ENCODE measurements around the gene HSD17B14. TPM values are rescaled to one million over a fixed set of nuclear protein-coding genes. Genes with fewer than 3 reads are reported as not detected.

Gene HSD17B14
- total and polyA plus RNA-seq, 9 of the 15 experiments (the other 6 are each of a cell fraction or from before 2014, with no cell fraction given) = 0.16 TPM; not detected in 8

DNA sequence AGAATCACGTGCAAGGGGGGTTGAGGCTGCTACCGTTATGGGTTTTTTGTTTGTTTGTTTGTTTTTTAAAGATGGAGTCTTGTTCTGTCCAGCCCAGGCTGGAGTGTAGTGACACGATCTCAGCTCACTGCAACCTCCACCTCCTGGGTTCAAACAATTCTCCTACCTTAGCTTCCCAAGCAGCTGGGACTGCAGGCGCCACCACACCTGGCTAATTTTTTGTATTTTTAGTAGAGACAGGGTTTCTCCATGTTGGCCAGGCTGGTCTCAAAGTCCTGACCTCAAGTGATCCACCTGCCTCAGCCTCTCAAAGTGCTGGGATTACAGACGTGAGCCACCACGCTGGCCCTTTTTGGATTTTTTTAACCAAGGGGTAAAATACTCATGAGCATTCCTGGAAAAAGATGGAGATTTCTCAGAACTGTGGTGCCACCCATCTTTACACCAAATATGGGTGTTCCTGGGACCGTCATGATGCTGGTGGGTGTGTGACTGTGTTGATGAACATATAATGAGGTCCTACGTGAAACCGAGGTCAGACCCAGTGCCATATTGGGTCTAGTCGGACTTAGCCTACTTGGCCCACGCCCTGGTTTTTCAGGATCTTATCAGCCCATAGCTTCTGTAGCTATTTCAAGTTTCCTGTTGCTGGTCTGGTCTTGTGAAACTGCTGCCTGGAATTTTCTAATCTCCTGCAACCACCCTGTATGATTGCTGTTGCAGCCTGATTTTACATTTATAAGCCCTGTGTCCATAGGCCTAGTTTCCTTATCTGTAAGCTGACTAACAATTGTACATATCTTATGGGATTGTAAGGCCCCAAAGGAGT, 42.1 kb upstream of the HSD17B14 start (continued):
- TF ChIP-seq ZBTB17 (CRISPR knock-in tag; IDR thresholded peaks at IDR 0.05) = no peak
- no peak; the same call in 1 of the 2 replicates for TF ChIP-seq GATAD2B (IDR thresholded peaks at IDR 0.05; ENCODE audit: borderline replicate concordance)
- TF ChIP-seq PYGO2 (tag; IDR thresholded peaks at IDR 0.05) = peak; percentile 72; the same call in 1 of the 2 replicates
- TF ChIP-seq, protein P1, sequence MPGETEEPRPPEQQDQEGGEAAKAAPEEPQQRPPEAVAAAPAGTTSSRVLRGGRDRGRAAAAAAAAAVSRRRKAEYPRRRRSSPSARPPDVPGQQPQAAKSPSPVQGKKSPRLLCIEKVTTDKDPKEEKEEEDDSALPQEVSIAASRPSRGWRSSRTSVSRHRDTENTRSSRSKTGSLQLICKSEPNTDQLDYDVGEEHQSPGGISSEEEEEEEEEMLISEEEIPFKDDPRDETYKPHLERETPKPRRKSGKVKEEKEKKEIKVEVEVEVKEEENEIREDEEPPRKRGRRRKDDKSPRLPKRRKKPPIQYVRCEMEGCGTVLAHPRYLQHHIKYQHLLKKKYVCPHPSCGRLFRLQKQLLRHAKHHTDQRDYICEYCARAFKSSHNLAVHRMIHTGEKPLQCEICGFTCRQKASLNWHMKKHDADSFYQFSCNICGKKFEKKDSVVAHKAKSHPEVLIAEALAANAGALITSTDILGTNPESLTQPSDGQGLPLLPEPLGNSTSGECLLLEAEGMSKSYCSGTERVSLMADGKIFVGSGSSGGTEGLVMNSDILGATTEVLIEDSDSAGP (CRISPR knock-in tag; IDR thresholded peaks at IDR 0.05) = no peak
- no peak for TF ChIP-seq ZNF23 (CRISPR knock-in tag; IDR thresholded peaks at IDR 0.05)
- no peak for TF ChIP-seq ZNF184 (CRISPR knock-in tag; IDR thresholded peaks at IDR 0.05)
- TF ChIP-seq POLR2B (IDR thresholded peaks at IDR 0.05; ENCODE audit: low read depth, partially characterized antibody) = peak; percentile 84
- TF ChIP-seq, protein P2, sequence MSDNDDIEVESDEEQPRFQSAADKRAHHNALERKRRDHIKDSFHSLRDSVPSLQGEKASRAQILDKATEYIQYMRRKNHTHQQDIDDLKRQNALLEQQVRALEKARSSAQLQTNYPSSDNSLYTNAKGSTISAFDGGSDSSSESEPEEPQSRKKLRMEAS (CRISPR knock-in tag; IDR thresholded peaks at IDR 0.05) = peak; percentile 70
- TF ChIP-seq, protein P3, sequence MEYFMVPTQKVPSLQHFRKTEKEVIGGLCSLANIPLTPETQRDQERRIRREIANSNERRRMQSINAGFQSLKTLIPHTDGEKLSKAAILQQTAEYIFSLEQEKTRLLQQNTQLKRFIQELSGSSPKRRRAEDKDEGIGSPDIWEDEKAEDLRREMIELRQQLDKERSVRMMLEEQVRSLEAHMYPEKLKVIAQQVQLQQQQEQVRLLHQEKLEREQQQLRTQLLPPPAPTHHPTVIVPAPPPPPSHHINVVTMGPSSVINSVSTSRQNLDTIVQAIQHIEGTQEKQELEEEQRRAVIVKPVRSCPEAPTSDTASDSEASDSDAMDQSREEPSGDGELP (CRISPR knock-in tag; IDR thresholded peaks at IDR 0.05; ENCODE audit: borderline replicate concordance) = peak; percentile 69
- TF ChIP-seq HDAC1 (IDR thresholded peaks at IDR 0.05) = peak; percentile 90 to 95; a peak in 3 of 4 replicates
- TF ChIP-seq, protein P4, sequence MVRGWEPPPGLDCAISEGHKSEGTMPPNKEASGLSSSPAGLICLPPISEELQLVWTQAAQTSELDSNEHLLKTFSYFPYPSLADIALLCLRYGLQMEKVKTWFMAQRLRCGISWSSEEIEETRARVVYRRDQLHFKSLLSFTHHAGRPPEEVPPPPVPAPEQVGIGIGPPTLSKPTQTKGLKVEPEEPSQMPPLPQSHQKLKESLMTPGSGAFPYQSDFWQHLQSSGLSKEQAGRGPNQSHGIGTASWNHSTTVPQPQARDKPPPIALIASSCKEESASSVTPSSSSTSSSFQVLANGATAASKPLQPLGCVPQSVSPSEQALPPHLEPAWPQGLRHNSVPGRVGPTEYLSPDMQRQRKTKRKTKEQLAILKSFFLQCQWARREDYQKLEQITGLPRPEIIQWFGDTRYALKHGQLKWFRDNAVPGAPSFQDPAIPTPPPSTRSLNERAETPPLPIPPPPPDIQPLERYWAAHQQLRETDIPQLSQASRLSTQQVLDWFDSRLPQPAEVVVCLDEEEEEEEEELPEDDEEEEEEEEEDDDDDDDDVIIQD (CRISPR knock-in tag; IDR thresholded peaks at IDR 0.05) = no peak
- TF ChIP-seq RBM22 (IDR thresholded peaks at IDR 0.05; ENCODE audit: low read depth, low read length, poor library complexity, severe bottlenecking) = no peak
- TF ChIP-seq, protein P5, sequence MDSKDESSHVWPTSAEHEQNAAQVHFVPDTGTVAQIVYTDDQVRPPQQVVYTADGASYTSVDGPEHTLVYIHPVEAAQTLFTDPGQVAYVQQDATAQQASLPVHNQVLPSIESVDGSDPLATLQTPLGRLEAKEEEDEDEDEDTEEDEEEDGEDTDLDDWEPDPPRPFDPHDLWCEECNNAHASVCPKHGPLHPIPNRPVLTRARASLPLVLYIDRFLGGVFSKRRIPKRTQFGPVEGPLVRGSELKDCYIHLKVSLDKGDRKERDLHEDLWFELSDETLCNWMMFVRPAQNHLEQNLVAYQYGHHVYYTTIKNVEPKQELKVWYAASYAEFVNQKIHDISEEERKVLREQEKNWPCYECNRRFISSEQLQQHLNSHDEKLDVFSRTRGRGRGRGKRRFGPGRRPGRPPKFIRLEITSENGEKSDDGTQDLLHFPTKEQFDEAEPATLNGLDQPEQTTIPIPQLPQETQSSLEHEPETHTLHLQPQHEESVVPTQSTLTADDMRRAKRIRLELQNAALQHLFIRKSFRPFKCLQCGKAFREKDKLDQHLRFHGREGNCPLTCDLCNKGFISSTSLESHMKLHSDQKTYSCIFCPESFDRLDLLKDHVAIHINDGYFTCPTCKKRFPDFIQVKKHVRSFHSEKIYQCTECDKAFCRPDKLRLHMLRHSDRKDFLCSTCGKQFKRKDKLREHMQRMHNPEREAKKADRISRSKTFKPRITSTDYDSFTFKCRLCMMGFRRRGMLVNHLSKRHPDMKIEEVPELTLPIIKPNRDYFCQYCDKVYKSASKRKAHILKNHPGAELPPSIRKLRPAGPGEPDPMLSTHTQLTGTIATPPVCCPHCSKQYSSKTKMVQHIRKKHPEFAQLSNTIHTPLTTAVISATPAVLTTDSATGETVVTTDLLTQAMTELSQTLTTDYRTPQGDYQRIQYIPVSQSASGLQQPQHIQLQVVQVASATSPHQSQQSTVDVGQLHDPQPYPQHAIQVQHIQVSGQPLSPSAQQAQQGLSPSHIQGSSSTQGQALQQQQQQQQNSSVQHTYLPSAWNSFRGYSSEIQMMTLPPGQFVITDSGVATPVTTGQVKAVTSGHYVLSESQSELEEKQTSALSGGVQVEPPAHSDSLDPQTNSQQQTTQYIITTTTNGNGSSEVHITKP (IDR thresholded peaks at IDR 0.05; ENCODE audit: partially characterized antibody) = peak; percentile 59
- TF ChIP-seq RAD21 (CRISPR knock-in tag; conservative IDR thresholded peaks at IDR 0.05 in 1 of 2, IDR thresholded peaks at IDR 0.05 in 1 of 2) = peak in 1 of 2 experiments; percentile 20; a peak in 3 of 4 replicates
- peak; percentile 99 for TF ChIP-seq KLF16 (IDR thresholded peaks at IDR 0.05)
- TF ChIP-seq PTTG1 (tag; IDR thresholded peaks at IDR 0.05; ENCODE audit: low read depth) = 0 out of 2 replicates have a peak, but pooled peaks have one; percentile 32
- TF ChIP-seq CBX2 (IDR thresholded peaks at IDR 0.05; ENCODE audit: insufficient read depth, low read length, poor library complexity, severe bottlenecking) = no peak
- peak; percentile 97 for TF ChIP-seq RNF2 (IDR thresholded peaks at IDR 0.05)
- peak; percentile 33; the same call in 1 of the 2 replicates for TF ChIP-seq KAT7 (CRISPR knock-in tag; IDR thresholded peaks at IDR 0.05; ENCODE audit: borderline replicate concordance)

All from K562 (cell line).